Cardiac muscle cell (in vitro differentiated cells and primary cell): ENCODE measurements around the gene ARHGEF12. TPM values are rescaled to one million over a fixed set of nuclear protein-coding genes. Genes with fewer than 3 reads are reported as not detected.

Experiments used
- DNase-seq, 2 donors: peaks; one replicate each; pipeline versions ENCODE4 v3.0.0 to v3.0.0-alpha.2; 2010 to 2017; ENCODE audit warnings: low read depth in 1 of 2, low spot score in 1 of 2
- H3K27ac ChIP-seq: fragments of 200-600 bp; sonication (generic); 2 replicates; pipeline ENCODE4 v1.5.1; 2016
- H3K27me3 ChIP-seq: fragments of 200-600 bp; sonication (generic); 2 replicates; pipeline ENCODE4 v1.6.0; 2016; ENCODE audit warnings: control low read depth
- H3K36me3 ChIP-seq: fragments of 200-600 bp; sonication (generic); 2 replicates; pipeline ENCODE4 v1.5.1; 2016; ENCODE audit warnings: control low read depth
- H3K4me1 ChIP-seq: fragments of 200-600 bp; sonication (generic); 2 replicates; pipeline ENCODE4 v1.8.1; 2017; ENCODE audit warnings: low read depth, mild to moderate bottlenecking, mixed run types
- H3K4me3 ChIP-seq: fragments of 200-600 bp; sonication (generic); 2 replicates; pipeline ENCODE4 v1.5.1; 2016; ENCODE audit warnings: mild to moderate bottlenecking
- H3K9me3 ChIP-seq: fragments of 200-600 bp; sonication (generic); 2 replicates; pipeline ENCODE4 v1.5.1; 2017; ENCODE audit warnings: low read depth, mild to moderate bottlenecking, control low read depth
- CTCF ChIP-seq: IDR thresholded peaks from 2 replicates; pipeline ENCODE4 v1.5.1; 2012; ENCODE audit warnings: low read depth, mild to moderate bottlenecking, low read length
- polyA plus RNA-seq: library from polyadenylated mRNA; unstranded; fragments of >200 nt; fragmentation: Nextera tagmentation; extraction: Ambion mirVana; gene quantifications from 2 replicates; pipeline ENCODE4 v1.2.1, GENCODE V29; 2016
- total RNA-seq: library from RNA; depleted of rRNA; stranded (reverse); fragments of >200 nt; gene quantifications from 2 replicates; pipeline ENCODE4 v1.2.3, GENCODE V29; 2016

The ARHGEF12 gene
- total and polyA plus RNA-seq, 2 experiments from 2014 or later: 21.7 to 43.4 TPM

- no peaks in the 10 kb centered on the region for H3K4me1 ChIP-seq
- peak in 1 of 2 donors; percentile 35 for DNase-seq
- H3K27me3 ChIP-seq: peaks cover 61% of the 10 kb centered on the region
- no peaks in the 10 kb centered on the region for H3K9me3 ChIP-seq
- H3K36me3 ChIP-seq: no peaks in the 10 kb centered on the region
- no peak overlapping the region for H3K4me3 ChIP-seq
- no peak overlapping the region for H3K27ac ChIP-seq
- TF ChIP-seq CTCF: no peak
Observed at GRCh38 chr11:120532832-120533196, 196.6 kb downstream of the ARHGEF12 start.

- no peak for TF ChIP-seq CTCF
- no peak for DNase-seq
- no peak overlapping the region for H3K4me3 ChIP-seq
Observed at GRCh38 chr11:120536091-120536796, 200.0 kb downstream of the ARHGEF12 start.

DNA sequence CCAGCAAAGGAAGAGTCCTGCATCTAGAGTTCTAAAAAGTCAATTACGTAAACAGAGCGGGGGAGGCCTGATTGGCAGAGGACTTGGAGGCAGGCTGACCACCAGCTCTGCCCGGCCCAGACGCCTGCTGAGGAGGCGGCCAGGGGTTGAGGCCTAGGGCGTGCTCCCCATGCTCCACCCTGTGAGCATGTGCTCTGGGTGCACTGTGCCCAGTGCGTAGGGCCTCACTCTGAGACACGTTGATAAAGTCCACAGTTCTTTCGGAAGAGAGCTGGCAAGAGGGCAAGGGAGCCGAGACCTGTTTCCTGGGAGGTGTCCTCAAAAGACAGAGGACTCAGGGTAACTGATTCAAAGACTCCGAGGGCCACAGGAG lies 200.6 kb downstream of the ARHGEF12 start:
- Histone ChIP-seq H3K27me3 (peaks cover 39% of the 10 kb centered on the region), H3K4me3 (no peak overlapping the region), H3K27ac (no peak overlapping the region), H3K4me1 (no peaks in the 10 kb centered on the region), H3K36me3 (no peaks in the 10 kb centered on the region), H3K9me3 (no peaks in the 10 kb centered on the region)
- no peak for DNase-seq
- no peak for TF ChIP-seq CTCF

More at GRCh38 chr11:120536091-120536796, 200.0 kb downstream of the ARHGEF12 start:
- peaks cover 45% of the 10 kb centered on the region for H3K27me3 ChIP-seq
- no peaks in the 10 kb centered on the region for H3K36me3 ChIP-seq
- no peaks in the 10 kb centered on the region for H3K9me3 ChIP-seq
- no peaks in the 10 kb centered on the region for H3K4me1 ChIP-seq
- no peak overlapping the region for H3K27ac ChIP-seq

DNA sequence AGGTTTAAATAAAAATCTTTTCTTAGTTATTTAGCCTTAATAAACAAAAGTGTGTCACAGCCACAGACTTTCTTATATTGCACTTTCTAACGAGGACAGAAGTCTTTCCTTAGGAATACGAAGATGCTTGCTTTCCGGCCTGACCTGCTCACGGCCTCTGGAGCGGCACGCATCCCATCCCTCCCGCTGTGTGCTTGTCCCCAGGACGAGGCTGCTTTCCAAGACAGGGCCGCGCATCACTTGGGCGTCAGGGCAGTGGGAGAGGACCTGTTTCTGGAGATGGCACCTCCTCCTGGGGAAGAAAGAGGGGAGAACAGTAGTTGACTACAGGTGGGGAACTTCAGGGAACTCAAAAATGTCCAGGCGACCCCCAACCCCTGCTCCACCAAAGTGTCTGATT lies 201.8 kb downstream of the ARHGEF12 start:
- H3K27ac ChIP-seq: no peak overlapping the region
- no peak for TF ChIP-seq CTCF
- peaks cover 28% of the 10 kb centered on the region for H3K27me3 ChIP-seq

DNA sequence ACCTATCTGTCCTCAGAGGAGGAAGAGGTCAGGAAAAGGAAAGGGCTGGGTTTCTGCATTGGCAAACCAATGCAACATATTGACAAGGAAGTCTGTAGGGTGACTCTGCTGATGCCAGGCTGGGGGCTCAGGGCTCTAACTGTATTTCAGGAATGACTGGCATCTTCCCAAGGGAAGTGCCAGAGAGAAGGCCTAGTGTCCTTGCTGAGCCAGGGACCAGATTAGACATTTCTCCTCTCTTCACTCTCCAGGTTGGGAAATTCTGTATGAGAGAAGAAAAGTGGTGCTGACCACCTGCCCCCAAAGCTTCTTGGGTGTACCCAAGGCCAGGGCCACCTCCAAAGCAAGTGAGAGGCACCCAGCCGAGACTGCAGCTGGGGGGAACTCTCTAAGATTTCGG lies 202.5 kb downstream of the ARHGEF12 start:
- H3K9me3 ChIP-seq: no peaks in the 10 kb centered on the region
- H3K27ac ChIP-seq: no peak overlapping the region
- no peak overlapping the region for H3K4me3 ChIP-seq
- TF ChIP-seq CTCF: no peak
- DNase-seq: no peak
- no peaks in the 10 kb centered on the region for H3K36me3 ChIP-seq
- peaks cover 28% of the 10 kb centered on the region for H3K27me3 ChIP-seq
- H3K4me1 ChIP-seq: no peaks in the 10 kb centered on the region

More for the DNA sequence above, 201.8 kb downstream of the ARHGEF12 start:
- no peaks in the 10 kb centered on the region for H3K9me3 ChIP-seq
- no peak for DNase-seq
- H3K4me1 ChIP-seq: no peaks in the 10 kb centered on the region
- H3K36me3 ChIP-seq: no peaks in the 10 kb centered on the region
- no peak overlapping the region for H3K4me3 ChIP-seq

Other genes with a start within 250 kb of the ARHGEF12 start
- not detected in 2 replicates for gene TRIM29, start 198.3 kb upstream of the ARHGEF12 start, total RNA-seq
- gene TRIM29, start 198.3 kb upstream of the ARHGEF12 start, polyA plus RNA-seq: not detected in 2 replicates
- gene OAF, start 125.4 kb upstream of the ARHGEF12 start, total RNA-seq: 11.3 and 13.2 TPM in 2 replicates
- gene OAF, start 125.4 kb upstream of the ARHGEF12 start, polyA plus RNA-seq: 9.9 and 12.0 TPM in 2 replicates
- 0.15 TPM in 1 of 2 replicates, not detected in the other for gene POU2F3, start 96.3 kb upstream of the ARHGEF12 start, total RNA-seq
- 0.40 TPM in 1 of 2 replicates, not detected in the other for gene POU2F3, start 96.3 kb upstream of the ARHGEF12 start, polyA plus RNA-seq
- gene TLCD5, start 11.1 kb upstream of the ARHGEF12 start, total RNA-seq: 14.9 and 25.0 TPM in 2 replicates
- gene TLCD5, start 11.1 kb upstream of the ARHGEF12 start, polyA plus RNA-seq: 19.0 and 27.1 TPM in 2 replicates
- 0.11 and 0.45 TPM in 2 replicates for gene GRIK4, start 175.3 kb downstream of the ARHGEF12 start, total RNA-seq
- gene GRIK4, start 175.3 kb downstream of the ARHGEF12 start, polyA plus RNA-seq: 0.05 and 0.28 TPM in 2 replicates